Peyer's patch (tissue), 4 donors: Measurements from ENCODE around the gene TMEM219.

Experiments
- CTCF ChIP-seq, 6 experiments: fragments of 450-650 bp in 4 of 6; fragments of 200-600 bp in 2 of 6; sonication (generic) in 1 of 6; IDR thresholded peaks; one replicate each; pipeline ENCODE4 v1.5.1; 2017 to 2019; ENCODE audit warnings: antibody characterized with exemption in 6 of 6, mild to moderate bottlenecking in 3 of 6, moderate library complexity in 1 of 6
- POLR2A ChIP-seq, 2 donors: fragments of 450-650 bp; IDR thresholded peaks; one replicate each; pipeline ENCODE4 v1.5.1; 2017; ENCODE audit warnings: antibody characterized with exemption in 2 of 2, mild to moderate bottlenecking in 2 of 2, moderate library complexity in 2 of 2

- TF ChIP-seq CTCF (IDR thresholded peaks at IDR 0.05): no peak
- no peak for TF ChIP-seq POLR2A (IDR thresholded peaks at IDR 0.05)
Observed at GRCh38 chr16:30000735-30001631, 39.1 kb downstream of the TMEM219 start.
